PFSK-1 (cell line): Measurements from ENCODE around the gene EIPR1.

Source experiments
- FOXP2 ChIP-seq: optimal IDR thresholded peaks from 2 replicates; pipeline ENCODE3; 2011; ENCODE audit warnings: borderline replicate concordance, control low read depth, inconsistent platforms; ENCODE audit not compliant: insufficient read depth; ENCODE audit errors: extremely low read length, extremely low read depth
- POLR2AphosphoS5 ChIP-seq: IDR thresholded peaks from 2 replicates; pipeline ENCODE4 v1.6.1; 2012; ENCODE audit warnings: low read depth, mild to moderate bottlenecking, control low read depth, low read length, moderate library complexity
- SIN3A ChIP-seq: IDR thresholded peaks from 2 replicates; pipeline ENCODE4 v1.6.1; 2012; ENCODE audit warnings: mild to moderate bottlenecking, low read length, moderate library complexity, borderline replicate concordance; ENCODE audit not compliant: insufficient read depth
- TAF1 ChIP-seq: IDR thresholded peaks from 2 replicates; pipeline ENCODE4 v1.6.1; 2012; ENCODE audit warnings: low read length, control low read depth, borderline replicate concordance; ENCODE audit not compliant: insufficient read depth
- TF ChIP-seq, protein P1 (sequence below), 2 experiments: IDR thresholded peaks; 2 replicates each; pipeline versions ENCODE4 v1.6.1 to v1.8.0; 2011 to 2012; ENCODE audit warnings: low read depth in 2 of 2, low read length in 2 of 2, control low read depth in 1 of 2, inconsistent platforms in 1 of 2, mild to moderate bottlenecking in 1 of 2, moderate library complexity in 1 of 2; ENCODE audit not compliant: insufficient read depth in 1 of 2

The EIPR1 gene

DNA sequence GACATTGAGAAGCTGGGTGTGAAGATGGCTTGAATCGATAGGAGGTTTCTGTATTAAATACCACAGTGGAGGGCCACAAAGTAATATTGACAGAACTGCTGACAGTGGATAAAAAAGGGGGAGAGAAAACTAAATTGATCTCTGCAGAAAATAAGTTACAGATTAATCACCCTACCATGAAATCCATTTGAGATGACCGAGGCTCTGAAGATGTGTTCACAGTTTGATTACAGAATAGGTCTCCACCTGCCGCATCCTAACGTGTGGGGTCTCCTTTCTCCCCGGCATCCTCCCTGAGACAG, 165.6 kb downstream of the EIPR1 start:
- TF ChIP-seq TAF1 (no peak), FOXP2 (no peak), SIN3A (no peak), POLR2AphosphoS5 (no peak)
- TF ChIP-seq, protein P1, sequence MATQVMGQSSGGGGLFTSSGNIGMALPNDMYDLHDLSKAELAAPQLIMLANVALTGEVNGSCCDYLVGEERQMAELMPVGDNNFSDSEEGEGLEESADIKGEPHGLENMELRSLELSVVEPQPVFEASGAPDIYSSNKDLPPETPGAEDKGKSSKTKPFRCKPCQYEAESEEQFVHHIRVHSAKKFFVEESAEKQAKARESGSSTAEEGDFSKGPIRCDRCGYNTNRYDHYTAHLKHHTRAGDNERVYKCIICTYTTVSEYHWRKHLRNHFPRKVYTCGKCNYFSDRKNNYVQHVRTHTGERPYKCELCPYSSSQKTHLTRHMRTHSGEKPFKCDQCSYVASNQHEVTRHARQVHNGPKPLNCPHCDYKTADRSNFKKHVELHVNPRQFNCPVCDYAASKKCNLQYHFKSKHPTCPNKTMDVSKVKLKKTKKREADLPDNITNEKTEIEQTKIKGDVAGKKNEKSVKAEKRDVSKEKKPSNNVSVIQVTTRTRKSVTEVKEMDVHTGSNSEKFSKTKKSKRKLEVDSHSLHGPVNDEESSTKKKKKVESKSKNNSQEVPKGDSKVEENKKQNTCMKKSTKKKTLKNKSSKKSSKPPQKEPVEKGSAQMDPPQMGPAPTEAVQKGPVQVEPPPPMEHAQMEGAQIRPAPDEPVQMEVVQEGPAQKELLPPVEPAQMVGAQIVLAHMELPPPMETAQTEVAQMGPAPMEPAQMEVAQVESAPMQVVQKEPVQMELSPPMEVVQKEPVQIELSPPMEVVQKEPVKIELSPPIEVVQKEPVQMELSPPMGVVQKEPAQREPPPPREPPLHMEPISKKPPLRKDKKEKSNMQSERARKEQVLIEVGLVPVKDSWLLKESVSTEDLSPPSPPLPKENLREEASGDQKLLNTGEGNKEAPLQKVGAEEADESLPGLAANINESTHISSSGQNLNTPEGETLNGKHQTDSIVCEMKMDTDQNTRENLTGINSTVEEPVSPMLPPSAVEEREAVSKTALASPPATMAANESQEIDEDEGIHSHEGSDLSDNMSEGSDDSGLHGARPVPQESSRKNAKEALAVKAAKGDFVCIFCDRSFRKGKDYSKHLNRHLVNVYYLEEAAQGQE (IDR thresholded peaks at IDR 0.05; ENCODE audit: insufficient read depth in 1 of 2, low read depth in 2 of 2, low read length in 2 of 2) = no peak

DNA sequence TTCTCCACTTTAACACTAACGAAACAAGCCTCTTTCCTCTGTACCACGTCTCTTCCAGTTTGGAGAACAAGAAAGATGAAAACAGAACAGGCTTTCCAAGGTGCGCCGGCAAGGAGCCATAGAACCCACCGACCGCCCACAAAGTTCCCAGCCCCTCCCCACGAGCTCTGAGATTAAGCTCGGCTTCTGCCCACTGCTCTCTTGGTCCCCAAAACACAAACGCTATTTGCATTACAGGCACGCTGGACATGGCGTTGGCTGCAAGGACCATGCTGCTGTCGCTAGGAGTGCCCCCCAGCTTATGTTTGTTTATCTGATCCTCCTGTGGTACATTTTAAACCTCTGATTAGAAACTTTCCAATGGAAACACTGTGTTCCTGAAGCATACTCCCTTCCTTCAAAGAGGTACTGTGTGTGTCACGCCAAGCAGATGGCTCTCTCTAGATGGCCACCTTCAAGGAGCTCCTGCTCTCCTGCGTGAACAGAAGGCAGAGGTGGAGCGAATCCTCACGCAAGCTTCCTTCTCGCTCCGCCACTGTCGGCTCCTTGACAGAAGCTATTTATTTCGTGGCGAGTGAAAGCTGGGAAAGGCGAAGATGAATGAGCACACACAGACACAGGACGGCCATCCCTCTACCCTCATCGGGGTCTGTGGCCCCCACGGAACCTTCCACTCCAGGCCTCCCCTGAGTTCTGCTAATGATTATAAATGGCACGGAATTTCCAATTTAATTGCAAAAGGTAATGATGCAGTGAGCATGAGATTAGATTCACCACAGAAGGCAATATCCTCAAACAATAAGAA, 166.2 kb downstream of the EIPR1 start:
- TF ChIP-seq FOXP2 (no peak), POLR2AphosphoS5 (no peak), TAF1 (no peak), SIN3A (no peak)
- TF ChIP-seq, protein P1 (IDR thresholded peaks at IDR 0.05; ENCODE audit: insufficient read depth in 1 of 2, low read depth in 2 of 2, low read length in 2 of 2) = no peak

DNA sequence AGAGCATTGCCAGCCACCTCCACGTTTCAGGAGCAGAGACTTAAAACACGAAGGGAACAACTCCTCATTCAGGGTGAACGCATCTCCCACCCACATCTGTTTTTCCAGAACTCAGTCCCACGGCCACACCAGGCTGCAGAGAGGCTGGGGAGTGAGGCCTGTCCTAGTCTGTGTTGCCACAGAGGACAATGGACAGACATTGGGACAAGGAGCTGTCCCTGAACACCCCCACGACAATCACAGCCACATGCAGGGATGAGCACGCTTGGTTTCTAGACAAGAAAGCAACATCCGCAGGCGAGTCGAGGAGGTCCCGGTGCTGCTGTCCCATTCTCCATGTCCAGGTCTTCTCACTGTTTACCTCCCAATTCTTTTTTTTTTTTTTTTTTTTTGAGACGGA, 167.4 kb downstream of the EIPR1 start:
- TF ChIP-seq POLR2AphosphoS5 = no peak
- TF ChIP-seq SIN3A = no peak
- TF ChIP-seq, protein P1 (IDR thresholded peaks at IDR 0.05; ENCODE audit: insufficient read depth in 1 of 2, low read depth in 2 of 2, low read length in 2 of 2) = no peak
- TF ChIP-seq TAF1 = no peak
- no peak for TF ChIP-seq FOXP2

DNA sequence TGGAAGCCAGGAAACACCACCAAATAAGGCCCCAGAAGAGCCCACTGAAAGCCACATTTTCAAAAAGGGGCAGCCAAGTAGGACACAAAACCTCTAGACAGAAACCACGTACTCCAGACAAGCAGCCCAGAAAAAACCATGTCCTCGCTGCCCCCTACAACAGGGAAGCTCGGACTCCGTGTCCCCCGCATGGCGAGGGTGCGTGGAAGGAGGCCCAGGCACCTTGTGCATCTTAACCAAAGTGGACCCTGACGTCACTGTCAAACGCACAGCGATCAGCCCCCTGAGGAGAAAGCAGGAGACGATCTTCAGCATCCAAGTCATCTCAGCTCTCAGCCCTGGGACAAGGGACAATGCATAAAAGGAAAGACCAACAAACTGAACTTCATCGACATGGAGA, 168.4 kb downstream of the EIPR1 start:
- TF ChIP-seq SIN3A (no peak), POLR2AphosphoS5 (no peak), TAF1 (no peak), FOXP2 (no peak)
- TF ChIP-seq, protein P1 (IDR thresholded peaks at IDR 0.05; ENCODE audit: insufficient read depth in 1 of 2, low read depth in 2 of 2, low read length in 2 of 2) = no peak
